Measurements from ENCODE around the gene NDOR1.

NDOR1 gene

GRCh38 chr9:137198902-137199283 lies 6.6 kb upstream of the NDOR1 start:
- DNase-seq (ENCODE audit: low spot score), result no peak

GRCh38 chr9:137199411-137200121 lies 5.9 kb upstream of the NDOR1 start:
- no peak for DNase-seq (ENCODE audit: low spot score)

GRCh38 chr9:137200311-137201204 lies 4.9 kb upstream of the NDOR1 start, which contains the start of gene TPRN:
Gene TPRN, minus strand, starts transcription at chr9:137200741. Its CDS starts 30 bp downstream, at chr9:137200711.
- peak; percentile 100 for DNase-seq (ENCODE audit: low spot score)

- no peak for DNase-seq (ENCODE audit: low spot score)
Measured at GRCh38 chr9:137201205-137201868, 4.2 kb upstream of the NDOR1 start.

- no peak for DNase-seq (ENCODE audit: low spot score)
Measured at GRCh38 chr9:137202966-137203365, 2.5 kb upstream of the NDOR1 start.

- DNase-seq (ENCODE audit: low spot score), result no peak
Measured at GRCh38 chr9:137204731-137205125, 772 bp upstream of the NDOR1 start.

- DNase-seq (ENCODE audit: low spot score), result no peak
Measured at GRCh38 chr9:137206602-137207001, 1.1 kb downstream of the NDOR1 start.

- DNase-seq (ENCODE audit: low spot score), result no peak
Measured at GRCh38 chr9:137211532-137211931, 6.0 kb downstream of the NDOR1 start.

- DNase-seq (ENCODE audit: low spot score), result no peak
Measured at GRCh38 chr9:137212520-137212919, 7.0 kb downstream of the NDOR1 start.

GRCh38 chr9:137213160-137214060 lies 7.9 kb downstream of the NDOR1 start:
- peak; percentile 57 for DNase-seq (ENCODE audit: low spot score)

GRCh38 chr9:137214620-137215019 lies 9.1 kb downstream of the NDOR1 start:
- DNase-seq (ENCODE audit: low spot score), result no peak

GRCh38 chr9:137215196-137215986 lies 9.9 kb downstream of the NDOR1 start:
- DNase-seq (ENCODE audit: low spot score), result no peak

GRCh38 chr9:137216188-137216965 lies 10.9 kb downstream of the NDOR1 start:
- no peak for DNase-seq (ENCODE audit: low spot score)

- peak; percentile 94 for DNase-seq (ENCODE audit: low spot score)
Measured at GRCh38 chr9:137217276-137218211, 12.0 kb downstream of the NDOR1 start.

- no peak for DNase-seq (ENCODE audit: low spot score)
Measured at GRCh38 chr9:137218212-137218753, 12.8 kb downstream of the NDOR1 start.

GRCh38 chr9:137218754-137219271 lies 13.3 kb downstream of the NDOR1 start:
- peak; percentile 23 for DNase-seq (ENCODE audit: low spot score)

GRCh38 chr9:137219757-137220316 lies 14.3 kb downstream of the NDOR1 start:
- no peak for DNase-seq (ENCODE audit: low spot score)

Measured in iPS-NIHi11 (cell line).